WTC11 (cell line): ENCODE results near the gene PLEKHA5.

Source experiments
- NFYB ChIP-seq: sonication (generic); formaldehyde crosslinking; conservative IDR thresholded peaks from 2 replicates; pipeline ENCODE4 v1.8.0; 2022; ENCODE audit warnings: low read depth, missing genetic modification reagents
- NR2C2 ChIP-seq: sonication (generic); formaldehyde crosslinking; IDR thresholded peaks from 2 replicates; pipeline ENCODE4 v1.8.0; 2022; ENCODE audit warnings: mild to moderate bottlenecking, missing genetic modification reagents
- TP53 ChIP-seq: sonication (generic); formaldehyde crosslinking; IDR thresholded peaks from 2 replicates; pipeline ENCODE4 v1.8.1; 2023; ENCODE audit warnings: mild to moderate bottlenecking, missing genetic modification reagents
- TF ChIP-seq, protein P1 (sequence below): sonication (generic); formaldehyde crosslinking; IDR thresholded peaks from 2 replicates; pipeline ENCODE4 v1.8.1; 2022; ENCODE audit warnings: low read depth, mild to moderate bottlenecking, moderate library complexity, missing genetic modification reagents, borderline replicate concordance
- TF ChIP-seq, protein P2 (sequence below): sonication (generic); formaldehyde crosslinking; conservative IDR thresholded peaks from 2 replicates; pipeline ENCODE4 v1.8.1; 2022; ENCODE audit warnings: mild to moderate bottlenecking, missing genetic modification reagents
- TF ChIP-seq, protein P3 (sequence below): fragments of 200-600 bp; IDR thresholded peaks from 2 replicates; pipeline ENCODE4 v1.8.0; 2022; ENCODE audit warnings: antibody characterized with exemption
- TF ChIP-seq, protein P4 (sequence below): sonication (generic); formaldehyde crosslinking; IDR thresholded peaks from 2 replicates; pipeline ENCODE4 v1.8.1; 2023; ENCODE audit warnings: mild to moderate bottlenecking, missing genetic modification reagents, moderate library complexity
- TF ChIP-seq, protein P5 (sequence below): sonication (generic); formaldehyde crosslinking; IDR thresholded peaks from 2 replicates; pipeline ENCODE4 v1.8.0; 2022; ENCODE audit warnings: mild to moderate bottlenecking, missing genetic modification reagents

DNA sequence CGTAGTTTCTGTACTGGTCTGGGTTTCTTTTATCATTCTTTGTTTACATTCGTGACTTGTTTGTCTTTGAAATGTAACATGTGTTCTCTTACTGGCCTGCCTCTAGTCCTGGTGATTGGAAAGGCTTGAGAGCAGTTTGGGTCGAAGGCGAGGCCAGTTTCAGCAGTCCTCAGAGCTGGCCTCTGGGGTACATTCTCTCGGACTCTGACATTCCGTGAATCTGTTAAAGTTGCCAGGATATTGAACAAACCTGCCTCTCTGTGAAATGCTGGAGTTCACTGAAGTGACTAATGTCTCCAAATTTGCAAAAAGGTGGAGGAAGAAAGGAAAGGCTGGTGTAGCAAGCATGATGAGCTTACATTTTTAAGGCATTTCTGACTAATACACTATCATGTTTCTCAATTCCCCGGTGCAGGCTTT, 1.5 kb downstream of the PLEKHA5 start:
- TF ChIP-seq, protein P1, sequence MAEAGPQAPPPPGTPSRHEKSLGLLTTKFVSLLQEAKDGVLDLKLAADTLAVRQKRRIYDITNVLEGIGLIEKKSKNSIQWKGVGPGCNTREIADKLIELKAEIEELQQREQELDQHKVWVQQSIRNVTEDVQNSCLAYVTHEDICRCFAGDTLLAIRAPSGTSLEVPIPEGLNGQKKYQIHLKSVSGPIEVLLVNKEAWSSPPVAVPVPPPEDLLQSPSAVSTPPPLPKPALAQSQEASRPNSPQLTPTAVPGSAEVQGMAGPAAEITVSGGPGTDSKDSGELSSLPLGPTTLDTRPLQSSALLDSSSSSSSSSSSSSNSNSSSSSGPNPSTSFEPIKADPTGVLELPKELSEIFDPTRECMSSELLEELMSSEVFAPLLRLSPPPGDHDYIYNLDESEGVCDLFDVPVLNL (CRISPR knock-in tag) = no peak
- TF ChIP-seq, protein P2, sequence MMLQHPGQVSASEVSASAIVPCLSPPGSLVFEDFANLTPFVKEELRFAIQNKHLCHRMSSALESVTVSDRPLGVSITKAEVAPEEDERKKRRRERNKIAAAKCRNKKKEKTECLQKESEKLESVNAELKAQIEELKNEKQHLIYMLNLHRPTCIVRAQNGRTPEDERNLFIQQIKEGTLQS (CRISPR knock-in tag) = no peak
- TF ChIP-seq, protein P3, sequence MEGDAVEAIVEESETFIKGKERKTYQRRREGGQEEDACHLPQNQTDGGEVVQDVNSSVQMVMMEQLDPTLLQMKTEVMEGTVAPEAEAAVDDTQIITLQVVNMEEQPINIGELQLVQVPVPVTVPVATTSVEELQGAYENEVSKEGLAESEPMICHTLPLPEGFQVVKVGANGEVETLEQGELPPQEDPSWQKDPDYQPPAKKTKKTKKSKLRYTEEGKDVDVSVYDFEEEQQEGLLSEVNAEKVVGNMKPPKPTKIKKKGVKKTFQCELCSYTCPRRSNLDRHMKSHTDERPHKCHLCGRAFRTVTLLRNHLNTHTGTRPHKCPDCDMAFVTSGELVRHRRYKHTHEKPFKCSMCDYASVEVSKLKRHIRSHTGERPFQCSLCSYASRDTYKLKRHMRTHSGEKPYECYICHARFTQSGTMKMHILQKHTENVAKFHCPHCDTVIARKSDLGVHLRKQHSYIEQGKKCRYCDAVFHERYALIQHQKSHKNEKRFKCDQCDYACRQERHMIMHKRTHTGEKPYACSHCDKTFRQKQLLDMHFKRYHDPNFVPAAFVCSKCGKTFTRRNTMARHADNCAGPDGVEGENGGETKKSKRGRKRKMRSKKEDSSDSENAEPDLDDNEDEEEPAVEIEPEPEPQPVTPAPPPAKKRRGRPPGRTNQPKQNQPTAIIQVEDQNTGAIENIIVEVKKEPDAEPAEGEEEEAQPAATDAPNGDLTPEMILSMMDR = no peak
- TF ChIP-seq NFYB (no peak), NR2C2 (CRISPR knock-in tag) (no peak), TP53 (CRISPR knock-in tag) (no peak)
- TF ChIP-seq, protein P4, sequence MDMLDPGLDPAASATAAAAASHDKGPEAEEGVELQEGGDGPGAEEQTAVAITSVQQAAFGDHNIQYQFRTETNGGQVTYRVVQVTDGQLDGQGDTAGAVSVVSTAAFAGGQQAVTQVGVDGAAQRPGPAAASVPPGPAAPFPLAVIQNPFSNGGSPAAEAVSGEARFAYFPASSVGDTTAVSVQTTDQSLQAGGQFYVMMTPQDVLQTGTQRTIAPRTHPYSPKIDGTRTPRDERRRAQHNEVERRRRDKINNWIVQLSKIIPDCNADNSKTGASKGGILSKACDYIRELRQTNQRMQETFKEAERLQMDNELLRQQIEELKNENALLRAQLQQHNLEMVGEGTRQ (CRISPR knock-in tag) = no peak
- TF ChIP-seq, protein P5, sequence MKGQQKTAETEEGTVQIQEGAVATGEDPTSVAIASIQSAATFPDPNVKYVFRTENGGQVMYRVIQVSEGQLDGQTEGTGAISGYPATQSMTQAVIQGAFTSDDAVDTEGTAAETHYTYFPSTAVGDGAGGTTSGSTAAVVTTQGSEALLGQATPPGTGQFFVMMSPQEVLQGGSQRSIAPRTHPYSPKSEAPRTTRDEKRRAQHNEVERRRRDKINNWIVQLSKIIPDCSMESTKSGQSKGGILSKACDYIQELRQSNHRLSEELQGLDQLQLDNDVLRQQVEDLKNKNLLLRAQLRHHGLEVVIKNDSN (CRISPR knock-in tag) = no peak
